Lung (tissue), 12 donors: ENCODE measurements around the gene VPS45. TPM values are rescaled to one million over a fixed set of nuclear protein-coding genes. Genes with fewer than 3 reads are reported as not detected.

Experiments used
- ATAC-seq: fragments of 200-7000 bp; cut with Tn5 transposase; one replicate; pipeline ENCODE4 v1.9.1; 2020; ENCODE audit warnings: moderate number of reproducible peaks; ENCODE audit not compliant: insufficient read depth, low FRiP score
- DNase-seq, 3 donors: peaks; one replicate each; pipeline ENCODE4 v3.0.0-alpha.2; 2013 to 2017
- H3K27ac ChIP-seq, 2 donors: one replicate each; pipeline ENCODE4 v1.5.1; 2013; ENCODE audit warnings: mild to moderate bottlenecking in 2 of 2, moderate library complexity in 2 of 2, control low read depth in 1 of 2, inconsistent platforms in 1 of 2, low read depth in 1 of 2, low read length in 1 of 2
- H3K27me3 ChIP-seq, 3 donors: one replicate each; pipeline ENCODE4 v1.5.1; 2013; ENCODE audit warnings: low read length in 2 of 3; ENCODE audit not compliant: control insufficient read depth in 3 of 3, insufficient read depth in 3 of 3
- H3K36me3 ChIP-seq, 4 donors: one replicate each; pipeline ENCODE4 v1.5.1; 2013; ENCODE audit warnings: low read length in 4 of 4, mild to moderate bottlenecking in 1 of 4, moderate library complexity in 1 of 4; ENCODE audit not compliant: control insufficient read depth in 4 of 4, insufficient read depth in 4 of 4
- H3K4me1 ChIP-seq, 5 donors: one replicate each; pipeline ENCODE4 v1.5.1; 2013; ENCODE audit warnings: low read length in 5 of 5, mild to moderate bottlenecking in 2 of 5, moderate library complexity in 1 of 5; ENCODE audit not compliant: control insufficient read depth in 5 of 5, insufficient read depth in 5 of 5
- H3K4me3 ChIP-seq: one replicate; pipeline ENCODE4 v1.5.1; 2013; ENCODE audit warnings: mild to moderate bottlenecking, control low read depth, moderate library complexity
- H3K9ac ChIP-seq, 2 donors: one replicate each; pipeline ENCODE4 v1.5.1; 2013; ENCODE audit warnings: low read length in 2 of 2, control low read depth in 1 of 2; ENCODE audit not compliant: insufficient read depth in 1 of 2
- H3K9me3 ChIP-seq, 4 donors: one replicate each; pipeline ENCODE4 v1.5.1; 2013; ENCODE audit warnings: low read length in 3 of 4, mild to moderate bottlenecking in 1 of 4, moderate library complexity in 1 of 4; ENCODE audit not compliant: control insufficient read depth in 4 of 4, insufficient read depth in 3 of 4
- CTCF ChIP-seq: IDR thresholded peaks from 2 replicates; pipeline ENCODE4 v1.5.1; 2012; ENCODE audit warnings: mild to moderate bottlenecking; ENCODE audit errors: control extremely low read depth, extremely low read depth
- WGBS, 2 donors: extraction: QIAGEN DNeasy Blood & Tissue Kit; methylation state at CpG; one replicate each; pipeline ENCODE4 v1.1.7; 2013; 5-methylcytosine and 5-hydroxymethylcytosine counted together
- polyA plus RNA-seq, 2 donors: library from polyadenylated mRNA; stranded (reverse); fragments of 200-250 nt; gene quantifications; one replicate each; pipeline ENCODE4 v1.2.1, GENCODE V29; 2013
- total RNA-seq, 2 donors: library from RNA; depleted of rRNA in 1 of 2; stranded (reverse); fragments of >200 nt in 1 of 2; gene quantifications; one replicate each; pipeline ENCODE4 v1.2.1, GENCODE V29; 2014 to 2021
- donor health status: control.
- donor health status: control.
- donor health status: Bipolar disorder and iron deficiency.
- donor health status: healthy.
- donor health status: DM: yes; HTN: yes; CAD: no.

Gene VPS45
- total and polyA plus RNA-seq, 4 donors: 16.3 to 86.7 (median 26.1) TPM

- H3K4me3 ChIP-seq: no peak overlapping the region
Measured at GRCh38 chr1:150146849-150147542, 79.4 kb downstream of the VPS45 start.

GRCh38 chr1:150148837-150149270 is 81.3 kb downstream of the VPS45 start:
- DNase-seq: peak in 2 of 3 donors; percentile 30 to 63
- WGBS, 2 donors: 31 to 46% methylated on average over 8 of the region's 8 CpGs

More at GRCh38 chr1:150146849-150147542, 79.4 kb downstream of the VPS45 start:
- Histone ChIP-seq H3K36me3 (peaks cover 0 to 8% (median 0%) of the 10 kb centered on the region in 4 donors), H3K9me3 (no peaks in the 10 kb centered on the region), H3K27me3 (no peaks in the 10 kb centered on the region), H3K9ac (no peak overlapping the region), H3K27ac (no peak overlapping the region), H3K4me1 (peaks cover 4 to 24% (median 7%) of the 10 kb centered on the region in 5 donors)
- DNase-seq: no peak
- no peak for ATAC-seq
- TF ChIP-seq CTCF: no peak
- 65 to 81% methylated on average over 10 of the region's 10 CpGs for WGBS, 2 donors

GRCh38 chr1:150149271-150150132 is 81.9 kb downstream of the VPS45 start, which contains the start of gene PLEKHO1:
Gene PLEKHO1 (plus strand): TSS chr1:150149916. CDS start chr1:150150258, 342 bp downstream.
- no peak for TF ChIP-seq CTCF
- H3K9ac ChIP-seq: peak within 1 kb of the TSS; percentile 60 to 94
- no peaks in the 10 kb centered on the region for H3K27me3 ChIP-seq
- DNase-seq: peak; percentile 84 to 90 (median 89)
- H3K36me3 ChIP-seq: peaks cover 0 to 21% (median 6%) of the 10 kb centered on the region in 4 donors
- H3K4me1 ChIP-seq: peaks cover 7 to 33% (median 12%) of the 10 kb centered on the region in 5 donors
- no peaks in the 10 kb centered on the region for H3K9me3 ChIP-seq
- WGBS, 2 donors: 1% methylated on average over 68 to 89 of the region's 89 CpGs
- H3K4me3 ChIP-seq: peak within 1 kb of the TSS; percentile 78
- ATAC-seq: peak; percentile 64
- H3K27ac ChIP-seq: peak within 1 kb of the TSS; percentile 87 to 95

More at GRCh38 chr1:150148837-150149270, 81.3 kb downstream of the VPS45 start:
- no peak for TF ChIP-seq CTCF
- Histone ChIP-seq H3K9me3 (no peaks in the 10 kb centered on the region), H3K36me3 (peaks cover 0 to 14% (median 1%) of the 10 kb centered on the region in 4 donors), H3K4me1 (peaks cover 7 to 33% (median 12%) of the 10 kb centered on the region in 5 donors), H3K27me3 (no peaks in the 10 kb centered on the region), H3K4me3 (no peak overlapping the region), H3K27ac (peak overlapping the region; percentile 87 to 95), H3K9ac (peak overlapping the region; percentile 60 to 94)
- ATAC-seq: no peak
